Measurements from ENCODE around the gene TEAD1.

TEAD1 gene

DNA sequence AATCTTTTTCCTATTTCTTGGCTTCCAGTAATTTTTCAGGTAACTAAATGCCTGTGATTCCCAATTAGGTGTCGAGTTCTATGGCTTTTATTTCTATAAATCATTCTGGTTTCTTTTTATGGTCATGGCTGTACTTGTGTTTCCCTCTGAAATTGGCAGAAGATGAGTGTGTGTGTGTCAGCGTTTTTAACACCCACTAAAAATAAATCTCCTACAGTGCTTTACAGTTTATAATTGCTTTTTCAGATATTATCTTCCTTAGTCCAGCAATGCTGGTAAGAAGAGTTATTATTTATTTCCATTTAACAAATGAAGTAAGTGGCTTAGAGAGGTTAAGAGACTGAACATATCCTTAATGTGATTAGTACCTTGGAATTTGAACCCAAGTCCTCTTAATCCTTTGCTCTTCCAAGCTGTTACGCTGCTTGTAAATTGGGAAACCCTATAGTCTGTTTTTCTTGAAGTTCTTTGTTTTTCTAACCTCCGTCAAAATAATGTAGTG is 125.2 kb downstream of the TEAD1 start:
- no peak for DNase-seq (ENCODE audit: low read depth)
- TF ChIP-seq, protein P1, sequence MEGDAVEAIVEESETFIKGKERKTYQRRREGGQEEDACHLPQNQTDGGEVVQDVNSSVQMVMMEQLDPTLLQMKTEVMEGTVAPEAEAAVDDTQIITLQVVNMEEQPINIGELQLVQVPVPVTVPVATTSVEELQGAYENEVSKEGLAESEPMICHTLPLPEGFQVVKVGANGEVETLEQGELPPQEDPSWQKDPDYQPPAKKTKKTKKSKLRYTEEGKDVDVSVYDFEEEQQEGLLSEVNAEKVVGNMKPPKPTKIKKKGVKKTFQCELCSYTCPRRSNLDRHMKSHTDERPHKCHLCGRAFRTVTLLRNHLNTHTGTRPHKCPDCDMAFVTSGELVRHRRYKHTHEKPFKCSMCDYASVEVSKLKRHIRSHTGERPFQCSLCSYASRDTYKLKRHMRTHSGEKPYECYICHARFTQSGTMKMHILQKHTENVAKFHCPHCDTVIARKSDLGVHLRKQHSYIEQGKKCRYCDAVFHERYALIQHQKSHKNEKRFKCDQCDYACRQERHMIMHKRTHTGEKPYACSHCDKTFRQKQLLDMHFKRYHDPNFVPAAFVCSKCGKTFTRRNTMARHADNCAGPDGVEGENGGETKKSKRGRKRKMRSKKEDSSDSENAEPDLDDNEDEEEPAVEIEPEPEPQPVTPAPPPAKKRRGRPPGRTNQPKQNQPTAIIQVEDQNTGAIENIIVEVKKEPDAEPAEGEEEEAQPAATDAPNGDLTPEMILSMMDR (IDR thresholded peaks at IDR 0.05; ENCODE audit: low read depth, low read length, missing control alignments): no peak
- in situ Hi-C loops (cut with HindIII; ENCODE audit: low sequenced_read_pairs): no loop called here
- no peak overlapping the region for H3K4me3 ChIP-seq (ENCODE audit: low read depth, low read length)

GRCh38 chr11:12800032-12800671 is 125.9 kb downstream of the TEAD1 start:
- in situ Hi-C loops (cut with HindIII; ENCODE audit: low sequenced_read_pairs): loop anchor here (5.0 kb wide), 1 partner anchor 92 kb away; no protein-coding TSS in a partner anchor
- H3K4me3 ChIP-seq (ENCODE audit: low read depth, low read length): no peak overlapping the region
- no peak for DNase-seq (ENCODE audit: low read depth)
- TF ChIP-seq, protein P1 (IDR thresholded peaks at IDR 0.05; ENCODE audit: low read depth, low read length, missing control alignments): no peak

DNA sequence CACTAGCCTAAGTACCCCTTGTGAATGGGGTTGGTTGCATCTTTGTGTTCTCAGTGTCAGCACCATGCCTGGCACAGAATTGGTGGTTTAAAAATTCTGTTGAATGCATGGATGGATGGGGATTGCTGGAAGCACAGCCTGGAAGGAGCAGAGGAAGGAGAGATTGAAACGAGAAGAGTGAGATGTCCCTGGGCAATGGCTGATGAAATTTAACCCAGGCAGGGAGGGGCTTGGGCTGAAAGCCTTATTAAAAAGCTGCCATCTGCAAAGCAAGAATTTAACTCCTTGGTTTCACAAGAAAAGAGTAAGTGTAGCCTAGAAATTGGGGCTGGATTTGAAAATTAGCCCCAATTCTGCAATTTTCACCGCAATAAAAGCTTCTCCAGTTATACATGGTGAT is 126.7 kb downstream of the TEAD1 start:
- TF ChIP-seq, protein P1 (IDR thresholded peaks at IDR 0.05; ENCODE audit: low read depth, low read length, missing control alignments): no peak
- DNase-seq (ENCODE audit: low read depth): no peak
- in situ Hi-C loops (cut with HindIII; ENCODE audit: low sequenced_read_pairs): loop anchor here (5.0 kb wide), 1 partner anchor 91 kb away; no protein-coding TSS in a partner anchor
- H3K4me3 ChIP-seq (ENCODE audit: low read depth, low read length): no peak overlapping the region

GRCh38 chr11:12801976-12802375 is 127.8 kb downstream of the TEAD1 start:
- TF ChIP-seq, protein P1 (IDR thresholded peaks at IDR 0.05; ENCODE audit: low read depth, low read length, missing control alignments): no peak
- no peak for DNase-seq (ENCODE audit: low read depth)
- H3K4me3 ChIP-seq (ENCODE audit: low read depth, low read length): no peak overlapping the region
- in situ Hi-C loops (cut with HindIII; ENCODE audit: low sequenced_read_pairs): loop anchor here (5.0 kb wide), 1 partner anchor 90 kb away; no protein-coding TSS in a partner anchor

DNA sequence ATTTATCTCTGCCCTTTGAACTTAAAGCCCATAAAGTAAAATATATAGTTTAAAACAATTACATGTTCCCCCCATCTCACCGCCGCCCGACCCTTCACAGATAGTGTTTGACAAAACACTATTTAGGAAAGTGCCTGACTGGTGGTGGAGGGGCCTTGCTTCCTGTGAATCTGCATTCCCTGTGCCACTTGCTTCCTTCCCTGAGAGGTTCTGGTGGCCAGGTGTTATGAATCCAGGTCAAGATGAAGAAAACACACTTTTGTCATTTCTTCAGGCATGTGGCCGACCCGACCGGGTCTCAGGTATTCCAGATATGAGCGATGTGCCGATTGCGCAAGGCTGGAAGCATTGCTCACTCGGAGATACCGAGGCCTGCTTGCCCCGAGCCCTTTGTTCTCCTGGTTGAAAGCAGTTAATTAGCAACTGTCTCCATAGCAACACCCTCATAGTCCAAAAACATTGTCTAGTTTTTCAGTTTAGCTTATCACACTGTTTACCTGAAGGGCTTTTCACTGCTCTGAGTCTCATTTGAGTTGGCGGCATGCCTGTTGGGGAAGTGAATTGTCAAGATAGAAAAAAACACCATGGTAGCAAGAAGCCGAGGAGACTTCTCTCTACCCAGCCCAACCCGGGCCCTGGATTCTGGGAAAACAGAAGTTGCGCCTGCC is 128.3 kb downstream of the TEAD1 start:
- TF ChIP-seq, protein P1 (IDR thresholded peaks at IDR 0.05; ENCODE audit: low read depth, low read length, missing control alignments): no peak
- H3K4me3 ChIP-seq (ENCODE audit: low read depth, low read length): no peak overlapping the region
- peak; percentile 78 for DNase-seq (ENCODE audit: low read depth)
- in situ Hi-C loops (cut with HindIII; ENCODE audit: low sequenced_read_pairs): loop anchor here (5.0 kb wide), 1 partner anchor 90 kb away; no protein-coding TSS in a partner anchor

DNA sequence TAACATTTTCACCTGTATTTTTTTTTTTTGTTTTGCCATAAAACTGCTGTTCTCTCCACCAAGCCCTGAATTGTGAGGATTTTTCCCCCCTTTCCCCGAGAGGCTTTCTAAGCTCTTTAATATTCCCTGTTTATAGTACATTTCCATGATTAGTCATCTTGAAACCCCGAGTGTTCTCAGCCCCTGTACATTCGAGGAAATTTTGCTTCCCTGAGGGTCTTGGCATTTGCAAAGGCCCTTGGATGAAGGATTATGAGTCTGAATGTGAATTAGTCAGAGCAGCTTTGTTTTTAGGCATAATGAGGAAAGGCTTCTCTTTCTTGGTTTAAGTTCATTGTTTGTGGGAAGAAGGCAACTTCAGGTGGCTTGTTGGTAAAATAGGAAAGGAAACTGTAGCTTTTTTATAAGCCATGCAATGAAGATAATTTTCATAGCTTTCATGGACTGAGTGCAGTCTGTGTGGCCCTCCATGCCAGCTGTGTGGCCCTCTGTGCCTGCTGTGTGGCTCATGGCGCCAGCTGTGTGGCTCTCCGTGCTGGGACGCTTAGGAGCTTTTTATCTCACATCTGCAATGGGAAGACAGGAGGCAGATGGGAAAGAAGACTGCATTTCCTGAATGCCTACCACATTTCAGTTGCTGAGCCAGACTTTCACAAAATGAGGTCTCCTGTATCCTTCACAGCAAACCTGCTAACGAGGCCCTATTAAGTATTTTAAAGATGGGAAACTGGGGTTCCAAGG is 129.0 kb downstream of the TEAD1 start:
- TF ChIP-seq, protein P1 (IDR thresholded peaks at IDR 0.05; ENCODE audit: low read depth, low read length, missing control alignments): no peak
- peak; percentile 84 for DNase-seq (ENCODE audit: low read depth)
- in situ Hi-C loops (cut with HindIII; ENCODE audit: low sequenced_read_pairs): loop anchor here (5.0 kb wide), 1 partner anchor 89 kb away; no protein-coding TSS in a partner anchor
- H3K4me3 ChIP-seq (ENCODE audit: low read depth, low read length): no peak overlapping the region

Data from astrocyte of the cerebellum (primary cell).